SK-N-SH (cell line): Measurements from ENCODE around the gene HIPK2. TPM values are rescaled to one million over a fixed set of nuclear protein-coding genes. Genes with fewer than 3 reads are reported as not detected.

Experiments used
- CTCF ChIA-PET: fragments of 300-600, 350-600 bp; formaldehyde crosslinking; extraction: SDS; loops from one replicate; lab custom pipeline; 2021; lab: Yijun Ruan, JAX
- POLR2A ChIA-PET: fragments of 350-600 bp; sonication (Branson Sonifier 250); formaldehyde crosslinking; extraction: SDS; loops from one replicate; lab custom pipeline; 2020; ENCODE audit warnings: antibody characterized with exemption, inconsistent platforms; lab: Yijun Ruan, JAX
- DNase-seq: peaks from one replicate; pipeline ENCODE4 v3.0.0; 2012
- H2AFZ ChIP-seq: fragments of 200-600 bp; sonication (generic); 2 replicates; pipeline ENCODE4 v1.8.1; 2016; ENCODE audit warnings: antibody characterized with exemption, mild to moderate bottlenecking, low read depth
- H3F3A ChIP-seq: fragments of 200-600 bp; sonication (generic); replicated peaks from 2 replicates; pipeline ENCODE3; 2016; ENCODE audit warnings: antibody characterized with exemption, mild to moderate bottlenecking; ENCODE audit not compliant: insufficient read depth
- H3K27ac ChIP-seq, 2 experiments: fragments of 200-500 bp in 1 of 2; fragments of 200-600 bp in 1 of 2; sonication (Bioruptor generic) in 1 of 2; sonication (generic), shearing (Covaris generic) in 1 of 2; 2 replicates each; pipeline versions ENCODE4 v1.5.1 to v1.6.1; 2014 to 2016; ENCODE audit warnings: low read depth in 2 of 2, inconsistent platforms in 1 of 2, low read length in 1 of 2, mild to moderate bottlenecking in 1 of 2, mixed read lengths in 1 of 2
- H3K27me3 ChIP-seq: fragments of 200-600 bp; sonication (generic), shearing (Covaris generic); 2 replicates; pipeline ENCODE4 v1.6.1; 2016; ENCODE audit warnings: mixed run types; ENCODE audit not compliant: insufficient read depth
- H3K36me3 ChIP-seq, 2 experiments: fragments of 200-500 bp in 1 of 2; fragments of 200-600 bp in 1 of 2; sonication (Bioruptor generic) in 1 of 2; sonication (generic) in 1 of 2; replicated peaks in 1 of 2; 2 replicates each; pipeline versions ENCODE3 to v1.5.1; 2014 to 2016; ENCODE audit warnings: low read length in 1 of 2, mild to moderate bottlenecking in 1 of 2; ENCODE audit not compliant: insufficient read depth in 2 of 2, control insufficient read depth in 1 of 2
- H3K4me1 ChIP-seq, 2 experiments: fragments of 200-500 bp in 1 of 2; fragments of 200-600 bp in 1 of 2; sonication (Bioruptor generic) in 1 of 2; sonication (generic), shearing (Covaris generic) in 1 of 2; 2 replicates each; pipeline versions ENCODE4 v1.5.1 to v1.6.1; 2014 to 2016; ENCODE audit warnings: low read depth in 1 of 2, low read length in 1 of 2, mixed run types in 1 of 2; ENCODE audit not compliant: insufficient read depth in 2 of 2, control insufficient read depth in 1 of 2
- H3K4me2 ChIP-seq: fragments of 200-600 bp; sonication (generic), shearing (Covaris generic); 2 replicates; pipeline ENCODE4 v1.6.1; 2017; ENCODE audit warnings: mixed run types
- H3K4me3 ChIP-seq, 2 experiments: fragments of 200-500 bp in 1 of 2; fragments of 200-600 bp in 1 of 2; sonication (Bioruptor generic) in 1 of 2; sonication (generic), shearing (Covaris generic) in 1 of 2; 2 replicates each; pipeline versions ENCODE4 v1.5.1 to v1.8.1; 2014 to 2016; ENCODE audit warnings: low read depth in 2 of 2, inconsistent platforms in 1 of 2, low read length in 1 of 2, mild to moderate bottlenecking in 1 of 2, mixed read lengths in 1 of 2, moderate library complexity in 1 of 2
- H3K79me2 ChIP-seq: fragments of 200-600 bp; sonication (generic); 2 replicates; pipeline ENCODE4 v1.8.1; 2017; ENCODE audit warnings: mild to moderate bottlenecking; ENCODE audit not compliant: insufficient read depth
- H3K9ac ChIP-seq: fragments of 200-600 bp; sonication (generic); 2 replicates; pipeline ENCODE4 v1.6.1; 2017; ENCODE audit warnings: mixed run types
- H3K9me2 ChIP-seq: fragments of 200-600 bp; sonication (generic); 2 replicates; pipeline ENCODE4 v1.6.1; 2017; ENCODE audit warnings: mixed run types
- H3K9me3 ChIP-seq: fragments of 200-600 bp; sonication (generic); 2 replicates; pipeline ENCODE4 v1.6.1; 2017; ENCODE audit warnings: mixed run types, mild to moderate bottlenecking, moderate library complexity
- H4K20me1 ChIP-seq: fragments of 200-600 bp; sonication (generic); 2 replicates; pipeline ENCODE4 v1.6.1; 2017; ENCODE audit warnings: mild to moderate bottlenecking, mixed run types; ENCODE audit not compliant: insufficient read depth
- CHD2 ChIP-seq: fragments of 150-350 bp; IDR thresholded peaks from 2 replicates; pipeline ENCODE4 v1.6.1; 2018; ENCODE audit warnings: low read length; ENCODE audit not compliant: partially characterized antibody
- IRF3 ChIP-seq: fragments of 150-350 bp; IDR thresholded peaks from 2 replicates; pipeline ENCODE4 v1.6.1; 2016; ENCODE audit warnings: mild to moderate bottlenecking, low read depth, low read length
- MAX ChIP-seq: IDR thresholded peaks from 2 replicates; pipeline ENCODE4 v1.4.0; 2012; ENCODE audit warnings: low read depth
- MEF2A ChIP-seq: IDR thresholded peaks from 2 replicates; pipeline ENCODE4 v1.4.0; 2012; ENCODE audit warnings: low read depth, borderline replicate concordance
- MXI1 ChIP-seq: IDR thresholded peaks from 2 replicates; pipeline ENCODE4 v1.6.1; 2012; ENCODE audit warnings: mild to moderate bottlenecking, low read depth, low read length, improper control_type of control experiment
- NFIC ChIP-seq: IDR thresholded peaks from 2 replicates; pipeline ENCODE4 v1.4.0; 2012; ENCODE audit warnings: borderline replicate concordance
- NRF1 ChIP-seq: IDR thresholded peaks from 2 replicates; pipeline ENCODE4 v1.6.1; 2012; ENCODE audit warnings: low read depth, mild to moderate bottlenecking, low read length
- PBX3 ChIP-seq: IDR thresholded peaks from 2 replicates; pipeline ENCODE4; 2012
- RAD21 ChIP-seq: IDR thresholded peaks from 2 replicates; pipeline ENCODE4 v1.6.1; 2012; ENCODE audit warnings: mild to moderate bottlenecking, low read length
- RCOR1 ChIP-seq: fragments of 150-350 bp; IDR thresholded peaks from 2 replicates; pipeline ENCODE4 v1.6.1; 2017; ENCODE audit warnings: antibody characterized with exemption, low read length
- REST ChIP-seq: IDR thresholded peaks from 2 replicates; pipeline ENCODE4 v1.6.1; 2012; ENCODE audit warnings: mild to moderate bottlenecking, low read depth, low read length, moderate library complexity
- RXRA ChIP-seq: IDR thresholded peaks from 2 replicates; pipeline ENCODE4 v1.4.0; 2012; ENCODE audit warnings: low read depth, mild to moderate bottlenecking, borderline replicate concordance
- SIN3A ChIP-seq: IDR thresholded peaks from 2 replicates; pipeline ENCODE4 v1.6.1; 2012; ENCODE audit warnings: low read depth, mild to moderate bottlenecking, low read length, moderate library complexity, borderline replicate concordance
- TCF12 ChIP-seq: IDR thresholded peaks from 2 replicates; pipeline ENCODE4 v1.4.0; 2012
- USF2 ChIP-seq: fragments of 150-350 bp; IDR thresholded peaks from 2 replicates; pipeline ENCODE4 v1.6.1; 2017; ENCODE audit warnings: antibody characterized with exemption, low read length, low read depth, borderline replicate concordance
- WGBS: methylation state at CpG from one replicate; pipeline ENCODE4 v1.1.6; 2017; ENCODE audit warnings: low lambda C conversion rate; 5-methylcytosine and 5-hydroxymethylcytosine counted together
- polyA plus RNA-seq, 3 experiments: library from polyadenylated mRNA; depleted of rRNA; stranded (reverse); fragments of >200 nt; gene quantifications; 2 replicates each; pipeline ENCODE4 v1.2.3, GENCODE V29; 2012

The HIPK2 gene
- polyA plus RNA-seq, 1 of the 3 experiments (the other 2 are of a cell fraction) = 14.2 TPM

GRCh38 chr7:139679731-139680594, 97.8 kb downstream of the HIPK2 start (continued):
- TF ChIP-seq PBX3 = no peak

- Histone ChIP-seq H3K9ac (no peak overlapping the region), H3K4me1 (peaks cover 22 to 27% of the 10 kb centered on the region in 2 experiments; a peak in 3 of 4 replicates), H3K4me3 (no peak overlapping the region), H3K79me2 (peaks cover 48% of the 10 kb centered on the region), H4K20me1 (peaks cover 36% of the 10 kb centered on the region), H3F3A (peaks cover 22% of the 10 kb centered on the region), H3K36me3 (peaks cover 4 to 5% of the 10 kb centered on the region in 2 experiments), H3K4me2 (no peak overlapping the region), H3K27me3 (no peaks in the 10 kb centered on the region), H3K9me2 (no peaks in the 10 kb centered on the region), H2AFZ (no peak overlapping the region), H3K9me3 (no peaks in the 10 kb centered on the region), H3K27ac (no peak overlapping the region)
- 98% methylated on average over 2 of the region's 2 CpGs for WGBS
- ChIA-PET CTCF (no interaction called here), POLR2A (no interaction called here)
- DNase-seq = no peak
- TF ChIP-seq USF2 = no peak
- no peak for TF ChIP-seq PBX3
- no peak for TF ChIP-seq RXRA
- TF ChIP-seq SIN3A = no peak
- TF ChIP-seq CHD2 = no peak
- TF ChIP-seq RCOR1 = no peak
- TF ChIP-seq MXI1 = no peak
- no peak for TF ChIP-seq NRF1
- no peak for TF ChIP-seq MAX
- TF ChIP-seq RAD21 = no peak
- no peak for TF ChIP-seq MEF2A
- no peak for TF ChIP-seq IRF3
- no peak for TF ChIP-seq NFIC
- TF ChIP-seq REST = no peak
- TF ChIP-seq TCF12 = no peak
Measured at GRCh38 chr7:139676390-139676789, 101.4 kb downstream of the HIPK2 start.
